ENCODE results near the gene ITPKB. TPM values are rescaled to one million over a fixed set of nuclear protein-coding genes. Genes with fewer than 3 reads are reported as not detected.
"Not testable (repeated sequence)": the region's sequence is repeated elsewhere in the genome, so short reads cannot be mapped to it uniquely, and the experiment has no call there.

Gene ITPKB
- total RNA-seq, 1 donor from 2014 or later: 29.4 TPM

GRCh38 chr1:226731257-226731893 lies 7.7 kb downstream of the ITPKB start:
- no peak for DNase-seq (ENCODE audit: low spot score)

- no peak for DNase-seq (ENCODE audit: low spot score)
These were observed 8.2 kb downstream of the ITPKB start for GRCh38 chr1:226730836-226731235.

- DNase-seq (ENCODE audit: low spot score): no peak
These were observed 9.0 kb downstream of the ITPKB start for GRCh38 chr1:226730071-226730470.

- DNase-seq (ENCODE audit: low spot score): no peak
These were observed 10.6 kb downstream of the ITPKB start for GRCh38 chr1:226728448-226728847.

GRCh38 chr1:226725897-226726267 lies 13.2 kb downstream of the ITPKB start:
- DNase-seq (ENCODE audit: low spot score): no peak

GRCh38 chr1:226723657-226724532 lies 15.2 kb downstream of the ITPKB start:
- DNase-seq (ENCODE audit: low spot score): no peak

- DNase-seq (ENCODE audit: low spot score): no peak
These were observed 16.0 kb downstream of the ITPKB start for GRCh38 chr1:226722901-226723656.

- no peak for DNase-seq (ENCODE audit: low spot score)
These were observed 16.7 kb downstream of the ITPKB start for GRCh38 chr1:226722240-226722900.

GRCh38 chr1:226720574-226720973 lies 18.5 kb downstream of the ITPKB start:
- not testable (repeated sequence) for DNase-seq (ENCODE audit: low spot score)

GRCh38 chr1:226719596-226720387 lies 19.3 kb downstream of the ITPKB start:
- DNase-seq (ENCODE audit: low spot score): no peak

GRCh38 chr1:226717256-226717909 lies 21.7 kb downstream of the ITPKB start:
- no peak for DNase-seq (ENCODE audit: low spot score)

- DNase-seq (ENCODE audit: low spot score): no peak
These were observed 22.5 kb downstream of the ITPKB start for GRCh38 chr1:226716577-226716976.

GRCh38 chr1:226714148-226714547 lies 24.9 kb downstream of the ITPKB start:
- DNase-seq (ENCODE audit: low spot score): no peak

- DNase-seq (ENCODE audit: low spot score): no peak
These were observed 26.2 kb downstream of the ITPKB start for GRCh38 chr1:226712742-226713419.

- DNase-seq (ENCODE audit: low spot score): no peak
These were observed 26.9 kb downstream of the ITPKB start for GRCh38 chr1:226711976-226712741.

GRCh38 chr1:226710501-226710900 lies 28.6 kb downstream of the ITPKB start:
- no peak for DNase-seq (ENCODE audit: low spot score)

- no peak for DNase-seq (ENCODE audit: low spot score)
These were observed 29.1 kb downstream of the ITPKB start for GRCh38 chr1:226709953-226710352.

GRCh38 chr1:226708967-226709396 lies 30.1 kb downstream of the ITPKB start:
- DNase-seq (ENCODE audit: low spot score): no peak

- DNase-seq (ENCODE audit: low spot score): no peak
These were observed 30.7 kb downstream of the ITPKB start for GRCh38 chr1:226708342-226708780.

Data from ureter (tissue), 1 donor.